ENCODE data around the gene GALNT9.

DNA sequence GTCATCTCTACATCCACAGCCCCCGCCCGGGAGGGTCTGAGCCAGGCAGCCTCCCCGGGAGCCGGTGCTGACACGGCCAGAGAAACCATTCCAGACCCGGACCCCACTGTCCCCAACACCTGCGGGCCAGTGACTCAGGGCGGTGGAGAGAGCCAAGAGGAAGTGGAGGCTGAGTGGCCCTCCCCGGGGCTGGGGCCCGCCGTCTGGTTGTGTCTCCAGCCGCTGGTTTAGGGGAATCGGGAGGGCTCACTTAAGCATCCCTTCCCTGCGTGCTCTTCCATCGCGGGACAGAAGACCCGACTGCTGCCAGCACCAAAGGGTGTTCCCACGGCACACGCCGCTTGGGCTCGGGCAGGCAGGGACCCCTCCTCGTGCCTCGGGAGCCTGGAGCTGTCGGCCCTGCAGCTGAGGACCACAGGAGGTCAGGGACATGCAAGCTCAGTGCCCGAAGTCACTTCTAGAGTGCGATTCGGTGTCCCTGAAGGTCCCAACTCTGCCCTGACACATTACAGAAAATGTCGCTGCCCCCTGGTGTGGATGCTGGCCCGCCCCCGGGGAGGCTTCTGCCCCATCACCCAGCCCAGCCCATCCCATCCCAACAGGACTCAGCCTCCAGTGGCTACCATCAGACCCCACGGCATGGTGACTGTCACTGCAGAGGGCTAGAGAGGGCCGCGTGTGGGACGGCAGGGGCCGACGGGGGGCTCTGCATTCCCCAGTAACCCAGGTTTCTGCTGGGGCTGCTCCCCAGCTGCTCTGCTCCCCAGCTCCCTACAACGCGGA is 50.8 kb downstream of the GALNT9 start:
- TF ChIP-seq, protein P1, sequence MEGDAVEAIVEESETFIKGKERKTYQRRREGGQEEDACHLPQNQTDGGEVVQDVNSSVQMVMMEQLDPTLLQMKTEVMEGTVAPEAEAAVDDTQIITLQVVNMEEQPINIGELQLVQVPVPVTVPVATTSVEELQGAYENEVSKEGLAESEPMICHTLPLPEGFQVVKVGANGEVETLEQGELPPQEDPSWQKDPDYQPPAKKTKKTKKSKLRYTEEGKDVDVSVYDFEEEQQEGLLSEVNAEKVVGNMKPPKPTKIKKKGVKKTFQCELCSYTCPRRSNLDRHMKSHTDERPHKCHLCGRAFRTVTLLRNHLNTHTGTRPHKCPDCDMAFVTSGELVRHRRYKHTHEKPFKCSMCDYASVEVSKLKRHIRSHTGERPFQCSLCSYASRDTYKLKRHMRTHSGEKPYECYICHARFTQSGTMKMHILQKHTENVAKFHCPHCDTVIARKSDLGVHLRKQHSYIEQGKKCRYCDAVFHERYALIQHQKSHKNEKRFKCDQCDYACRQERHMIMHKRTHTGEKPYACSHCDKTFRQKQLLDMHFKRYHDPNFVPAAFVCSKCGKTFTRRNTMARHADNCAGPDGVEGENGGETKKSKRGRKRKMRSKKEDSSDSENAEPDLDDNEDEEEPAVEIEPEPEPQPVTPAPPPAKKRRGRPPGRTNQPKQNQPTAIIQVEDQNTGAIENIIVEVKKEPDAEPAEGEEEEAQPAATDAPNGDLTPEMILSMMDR (IDR thresholded peaks at IDR 0.05 in 8 of 11, conservative IDR thresholded peaks at IDR 0.05 in 3 of 11): no peak
- TF ChIP-seq POLR2A (IDR thresholded peaks at IDR 0.05): no peak
